ENCODE data around the gene NUDT19.
"Not testable (repeated sequence)": the region's sequence is repeated elsewhere in the genome, so short reads cannot be mapped to it uniquely, and the experiment has no call there.

Gene NUDT19

DNA sequence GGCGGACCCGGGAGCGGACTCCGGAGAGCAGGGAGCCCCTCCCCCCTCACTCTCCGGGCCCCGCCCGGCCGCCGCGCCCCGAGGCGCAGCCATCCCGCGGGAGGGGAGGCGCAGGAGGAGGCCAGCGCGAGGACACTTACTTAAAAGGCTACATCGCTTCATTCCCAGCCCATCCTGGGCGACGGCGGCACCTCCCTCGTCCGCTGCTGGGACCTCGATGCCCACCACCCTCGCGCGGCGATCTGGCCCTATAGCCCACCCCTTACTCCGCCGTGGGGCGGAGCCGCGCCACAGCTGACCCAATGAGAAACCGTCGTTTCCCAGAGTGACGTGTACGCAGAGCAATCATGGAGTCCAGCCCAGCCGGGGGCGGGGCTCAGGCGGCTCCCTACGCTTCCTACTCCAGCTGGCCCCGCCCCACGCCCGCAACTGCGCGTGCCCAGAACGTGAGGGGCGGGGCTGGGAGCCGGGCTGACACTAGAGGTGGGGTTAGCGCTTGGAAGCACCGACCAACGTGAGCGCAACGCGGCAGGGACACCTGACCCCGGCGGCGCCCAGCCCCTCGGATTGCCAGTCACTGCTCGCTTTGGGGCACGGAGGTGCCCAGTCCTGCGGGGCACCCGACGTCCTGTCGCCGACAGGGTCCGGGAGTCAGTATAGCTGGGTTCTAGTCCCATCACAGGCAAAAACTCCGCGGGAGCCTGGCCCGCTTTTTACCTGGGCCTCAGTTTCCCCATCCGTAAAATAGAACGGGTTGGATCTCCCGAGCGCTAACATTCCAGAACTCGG, 16.5 kb upstream of the NUDT19 start, which contains the start of gene ANKRD27:
ANKRD27 (minus strand) TSS at position 250 of the 789 bp plus-strand sequence. CDS start 16,165 bp downstream, outside the sequence.
- DNase-seq (ENCODE audit: low read depth in 2 of 2), result peak; percentile 93 to 96

DNA sequence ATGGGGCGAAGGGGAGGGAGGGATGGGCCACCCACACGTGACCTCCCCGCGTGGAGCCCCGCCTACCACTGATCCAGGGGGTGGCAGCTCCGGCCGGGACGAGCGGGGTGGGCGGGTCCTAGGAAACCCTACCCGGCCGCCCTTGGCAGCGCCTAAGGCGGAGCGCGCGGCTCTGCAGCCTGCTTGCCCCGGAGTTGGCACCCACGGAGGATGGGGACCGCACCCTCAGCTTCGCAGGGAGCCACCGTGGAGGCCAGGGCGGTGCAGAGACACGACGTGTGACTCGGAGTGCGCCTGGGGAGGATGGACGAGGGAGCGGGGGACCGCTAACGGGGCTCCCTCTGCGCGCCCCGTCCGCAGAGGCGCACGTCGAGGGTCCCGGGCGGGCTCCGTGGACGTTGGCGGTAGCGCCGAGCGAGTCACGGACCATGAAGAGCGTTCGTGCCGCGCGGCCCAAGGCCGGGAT, 15.9 kb upstream of the NUDT19 start, which contains the start of gene RGS9BP:
RGS9BP (plus strand) TSS at position 129 of the 466 bp plus-strand sequence. CDS start 416 bp downstream, outside the sequence.
- peak; percentile 21 to 46 for DNase-seq (ENCODE audit: low read depth in 2 of 2)

DNA sequence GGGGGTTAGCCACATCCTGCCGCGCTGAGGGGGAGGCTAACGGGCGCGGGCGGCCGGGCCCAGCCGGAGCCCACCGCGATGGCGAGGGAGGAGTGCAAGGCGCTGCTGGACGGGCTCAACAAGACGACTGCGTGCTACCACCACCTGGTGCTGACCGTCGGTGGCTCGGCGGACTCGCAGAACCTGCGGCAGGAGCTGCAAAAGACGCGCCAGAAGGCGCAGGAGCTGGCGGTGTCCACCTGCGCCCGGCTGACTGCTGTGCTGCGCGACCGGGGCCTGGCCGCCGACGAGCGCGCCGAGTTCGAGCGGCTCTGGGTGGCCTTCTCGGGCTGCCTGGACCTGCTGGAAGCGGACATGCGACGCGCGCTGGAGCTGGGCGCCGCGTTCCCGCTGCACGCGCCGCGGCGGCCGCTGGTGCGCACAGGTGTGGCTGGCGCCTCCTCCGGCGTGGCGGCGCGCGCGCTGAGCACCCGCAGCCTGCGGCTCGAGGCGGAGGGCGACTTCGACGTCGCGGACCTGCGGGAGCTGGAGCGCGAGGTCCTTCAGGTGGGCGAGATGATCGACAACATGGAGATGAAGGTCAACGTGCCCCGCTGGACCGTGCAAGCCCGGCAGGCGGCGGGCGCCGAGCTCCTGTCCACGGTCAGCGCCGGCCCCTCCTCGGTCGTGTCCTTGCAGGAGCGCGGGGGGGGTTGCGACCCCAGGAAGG, 15.3 kb upstream of the NUDT19 start:
- DNase-seq (ENCODE audit: low read depth in 2 of 2), result no peak

DNA sequence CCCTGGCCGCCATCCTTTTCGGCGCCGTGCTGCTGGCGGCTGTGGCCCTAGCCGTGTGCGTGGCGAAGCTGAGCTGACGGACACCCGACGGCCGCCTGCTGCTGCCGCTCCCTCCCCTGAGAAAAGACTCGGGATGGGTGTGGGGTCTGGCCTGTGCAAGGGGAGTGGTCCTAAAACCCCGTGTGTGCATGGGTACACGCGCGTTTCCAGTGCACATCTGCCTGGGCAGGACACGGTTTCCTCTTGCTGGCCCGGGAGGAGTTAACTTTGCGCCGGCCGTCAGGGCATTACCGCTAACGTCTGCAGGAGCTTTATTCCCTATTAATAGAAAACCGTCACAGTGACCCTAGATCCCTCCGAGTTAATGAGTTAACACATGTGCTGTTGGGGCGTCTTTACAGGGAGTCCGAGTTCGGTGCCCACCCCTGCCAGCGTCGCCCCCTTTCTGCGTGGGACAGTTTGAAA, 14.7 kb upstream of the NUDT19 start:
- no peak for DNase-seq (ENCODE audit: low read depth in 2 of 2)

DNA sequence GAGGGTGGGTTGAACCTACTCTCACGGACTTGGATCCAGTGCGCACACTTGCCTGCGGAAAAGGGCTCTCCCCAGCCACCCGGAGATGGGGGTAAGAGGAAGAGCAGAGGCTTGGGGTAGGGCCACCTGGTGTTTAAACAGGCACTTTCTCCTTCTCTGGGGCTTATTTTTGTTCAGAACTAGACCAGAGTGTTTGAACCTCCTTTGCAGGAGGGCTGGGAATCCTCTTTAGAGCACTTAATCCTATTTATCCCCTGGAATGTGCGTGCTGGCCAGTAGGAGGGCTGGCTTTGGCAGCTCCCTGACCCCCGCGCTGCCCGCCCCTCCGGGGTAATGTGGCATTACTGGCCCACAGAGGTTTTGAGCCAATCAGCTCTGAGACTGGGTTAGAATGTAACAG, 14.0 kb upstream of the NUDT19 start:
- no peak for DNase-seq (ENCODE audit: low read depth in 2 of 2)

DNA sequence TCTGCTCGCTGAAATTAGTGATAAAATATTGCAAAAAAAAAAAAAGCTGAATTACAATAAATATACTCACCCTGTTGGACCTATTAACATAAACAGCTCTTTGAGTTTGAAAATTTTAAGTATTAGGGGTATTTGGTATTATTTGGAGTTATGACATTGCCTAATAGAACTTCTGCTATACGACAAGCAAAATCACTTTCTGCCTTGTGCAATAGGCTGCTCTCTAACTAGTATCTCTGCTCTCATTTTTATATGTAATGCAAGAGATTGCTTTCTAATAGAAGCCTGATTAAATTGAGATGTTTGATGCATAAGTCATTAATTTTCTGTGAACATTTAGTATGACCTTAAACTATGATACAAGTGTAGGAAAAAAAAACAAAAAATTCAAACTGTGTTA, 10.6 kb upstream of the NUDT19 start:
- DNase-seq (ENCODE audit: low read depth in 2 of 2), result no peak

DNA sequence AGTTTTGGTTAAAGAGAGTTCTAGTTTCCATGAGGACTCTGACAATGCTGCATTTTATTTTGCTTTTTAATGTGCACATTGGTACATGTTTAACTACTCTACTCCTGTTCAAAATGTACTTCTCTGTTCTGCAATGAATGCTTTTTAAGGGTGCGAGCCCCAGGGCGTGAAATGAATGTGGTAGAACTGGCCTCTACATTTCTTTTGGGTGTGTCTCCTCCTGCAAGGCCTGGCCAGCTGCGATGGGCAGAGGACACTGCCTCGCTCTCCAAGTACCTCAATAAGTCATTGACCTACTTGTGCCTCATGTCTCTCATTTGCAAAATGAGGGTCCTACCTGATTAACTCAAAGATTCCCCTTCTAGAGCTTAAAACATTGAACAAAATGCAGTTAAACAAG, 9.3 kb upstream of the NUDT19 start:
- DNase-seq (ENCODE audit: low read depth in 2 of 2), result no peak

DNA sequence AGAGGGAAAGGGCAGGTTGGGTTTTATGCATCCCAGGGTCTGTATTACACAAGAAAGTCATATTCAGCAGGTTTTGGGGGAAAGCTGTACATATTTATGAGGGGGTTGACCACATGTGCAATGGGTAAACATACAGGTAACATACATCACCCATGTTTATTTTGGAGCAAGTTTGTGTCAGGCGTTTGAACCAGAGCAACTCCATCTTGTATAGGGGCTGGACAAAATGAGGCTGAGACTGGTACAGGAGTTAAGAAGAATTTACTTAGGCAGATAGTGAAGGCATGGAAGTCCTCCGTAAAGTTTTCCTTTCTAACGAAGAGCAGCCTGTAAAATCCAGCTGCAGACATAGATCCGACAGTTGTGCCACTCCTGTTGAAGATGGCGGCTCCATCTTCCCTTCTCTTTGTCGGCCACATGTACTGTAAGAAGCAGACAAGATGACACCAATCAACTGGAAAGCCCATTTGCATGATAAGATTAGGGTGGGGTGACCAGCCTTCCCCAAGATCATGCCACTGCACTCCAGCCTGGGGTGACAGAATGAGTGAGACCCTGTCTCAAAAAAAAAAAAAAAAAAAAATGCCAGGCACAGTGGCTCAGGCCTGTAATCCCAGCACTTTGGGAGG, 4.7 kb upstream of the NUDT19 start:
- DNase-seq (ENCODE audit: low read depth in 2 of 2), result no peak

DNA sequence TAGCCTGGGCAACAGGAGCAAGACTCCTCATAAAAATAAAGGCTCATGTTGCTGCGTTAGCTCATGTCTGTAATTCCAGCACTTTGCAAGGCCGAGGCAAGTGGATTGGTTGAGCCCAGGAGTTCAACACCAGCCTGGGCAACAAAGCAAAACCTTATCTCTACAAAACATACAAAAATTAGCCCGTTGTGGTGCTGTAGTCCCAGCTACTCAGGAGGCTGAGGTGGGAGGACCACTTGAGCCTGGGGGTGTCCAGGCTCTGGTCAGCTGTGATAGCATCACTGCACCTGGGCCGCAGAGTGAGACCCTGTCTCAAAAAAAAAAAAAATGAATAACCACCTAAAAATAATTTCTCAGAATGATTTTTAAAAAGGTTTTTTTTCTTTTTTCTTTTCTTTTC, 3.9 kb upstream of the NUDT19 start:
- DNase-seq (ENCODE audit: low read depth in 2 of 2), result no peak

DNA sequence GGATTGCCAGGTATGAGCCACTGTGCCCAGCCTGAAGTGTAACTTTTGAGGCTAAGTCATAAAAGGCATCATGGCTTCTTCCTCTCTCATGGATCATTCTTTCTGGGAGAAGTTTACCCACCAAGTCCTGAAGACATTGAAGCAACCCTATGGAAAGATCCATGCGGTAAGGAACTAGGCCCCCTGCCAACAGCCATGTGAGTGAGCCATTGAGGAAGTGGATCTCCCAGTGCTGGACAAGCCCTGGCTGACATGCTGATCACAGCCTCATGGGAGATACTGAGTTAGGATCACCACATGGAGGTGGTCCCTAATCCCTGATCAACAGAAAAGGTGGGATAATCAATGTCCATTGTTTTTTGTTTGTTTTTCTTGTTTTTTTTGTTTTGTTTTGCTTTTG, 3.3 kb upstream of the NUDT19 start:
- DNase-seq (ENCODE audit: low read depth in 2 of 2), result no peak

DNA sequence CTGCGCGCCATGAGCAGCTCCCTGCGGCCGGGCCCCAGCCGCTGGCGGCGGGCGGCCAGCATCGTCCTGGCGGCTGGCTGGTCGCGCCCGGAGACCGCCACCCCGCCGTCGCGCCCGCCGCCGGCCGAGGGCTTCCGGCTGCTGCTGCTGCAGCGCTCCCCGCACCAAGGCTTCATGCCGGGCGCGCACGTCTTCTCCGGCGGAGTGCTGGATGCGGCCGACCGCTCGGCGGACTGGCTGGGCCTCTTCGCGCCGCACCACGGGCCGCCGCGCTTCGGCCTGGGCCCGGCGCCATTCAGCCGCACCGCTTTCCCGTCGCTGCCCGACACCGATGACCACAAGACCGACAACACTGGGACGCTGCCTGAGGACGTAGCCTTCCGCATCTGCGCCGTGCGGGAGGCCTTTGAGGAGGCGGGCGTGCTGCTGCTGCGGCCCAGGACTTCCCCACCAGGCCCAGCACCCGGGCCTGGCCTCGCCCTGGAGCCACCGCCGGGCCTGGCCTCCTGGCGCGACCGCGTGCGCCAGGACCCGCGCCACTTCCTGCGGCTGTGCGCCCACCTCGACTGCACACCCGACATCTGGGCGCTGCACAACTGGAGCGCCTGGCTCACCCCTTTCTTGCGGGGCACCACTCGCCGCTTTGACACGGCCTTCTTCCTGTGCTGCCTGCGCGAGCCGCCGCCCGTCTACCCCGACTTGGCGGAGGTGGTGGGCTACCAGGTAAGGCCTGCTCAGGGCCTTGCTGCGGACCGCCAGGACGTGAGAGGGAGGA, 518 bp downstream of the NUDT19 start:
- DNase-seq (ENCODE audit: low read depth in 2 of 2), result peak in 1 of 2 donors; percentile 36

DNA sequence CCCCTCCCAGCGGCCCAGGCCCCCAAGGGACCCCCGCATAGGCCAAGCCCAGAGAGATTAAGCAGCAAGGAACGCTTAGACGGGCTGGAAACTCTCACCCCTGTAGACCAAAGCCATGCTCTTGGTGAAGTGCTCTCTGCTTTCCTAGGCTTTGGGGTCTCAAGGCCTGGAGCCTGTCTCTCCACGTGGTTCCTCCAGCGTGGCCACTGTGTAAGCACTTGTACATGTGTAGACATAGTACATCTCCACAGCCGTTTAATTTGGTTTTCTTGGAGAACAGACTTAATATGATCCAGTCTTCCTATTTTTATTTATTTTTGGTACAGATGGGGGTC, 1.1 kb downstream of the NUDT19 start:
- no peak for DNase-seq (ENCODE audit: low read depth in 2 of 2)

DNA sequence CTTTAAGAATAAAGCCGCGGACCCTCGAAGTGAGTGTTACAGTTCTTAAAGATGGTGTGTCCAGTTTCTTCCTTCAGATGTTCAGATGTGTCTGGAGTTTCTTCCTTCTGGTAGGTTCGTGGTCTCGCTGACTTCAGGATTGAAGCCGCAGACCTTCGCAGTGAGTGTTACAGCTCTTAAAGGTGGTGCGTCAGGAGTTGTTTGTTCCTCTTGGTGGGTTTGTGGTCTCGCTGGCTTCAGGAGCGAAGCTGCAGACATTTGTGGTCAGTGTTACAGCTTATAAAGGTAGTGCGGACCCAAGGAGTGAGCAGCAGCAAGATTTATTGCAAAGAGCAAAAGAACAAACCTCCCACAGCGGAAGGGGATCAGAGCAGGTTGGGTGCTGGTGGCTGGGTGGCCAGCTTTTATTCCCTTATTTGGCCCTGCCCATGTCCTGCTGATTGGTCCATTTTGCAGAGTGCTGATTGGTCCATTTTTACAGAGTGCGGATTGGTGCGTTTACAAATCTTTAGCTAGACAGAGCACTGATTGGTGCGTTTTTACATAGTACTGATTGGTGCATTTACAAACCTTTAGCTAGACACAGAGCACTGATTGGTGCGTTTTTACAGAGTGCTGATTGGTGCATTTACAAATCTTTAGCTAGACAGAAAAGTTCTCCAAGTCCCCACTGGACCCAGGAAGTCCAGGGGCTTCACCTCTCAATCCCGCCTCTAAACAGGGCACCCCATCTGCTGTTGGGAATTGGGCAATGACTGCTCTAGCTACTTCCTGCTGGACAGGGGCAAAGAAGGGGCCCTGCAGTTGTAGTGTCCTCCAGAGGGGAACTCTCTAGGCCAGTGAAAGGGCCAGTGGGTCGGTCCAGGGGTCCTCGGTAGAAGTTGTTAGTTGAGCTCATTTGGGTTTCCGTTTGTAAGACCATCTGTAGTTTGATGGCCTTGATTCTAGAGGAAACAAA, 1.8 kb downstream of the NUDT19 start:
- peak in 1 of 2 donors; percentile 16 for DNase-seq (ENCODE audit: low read depth in 2 of 2)

DNA sequence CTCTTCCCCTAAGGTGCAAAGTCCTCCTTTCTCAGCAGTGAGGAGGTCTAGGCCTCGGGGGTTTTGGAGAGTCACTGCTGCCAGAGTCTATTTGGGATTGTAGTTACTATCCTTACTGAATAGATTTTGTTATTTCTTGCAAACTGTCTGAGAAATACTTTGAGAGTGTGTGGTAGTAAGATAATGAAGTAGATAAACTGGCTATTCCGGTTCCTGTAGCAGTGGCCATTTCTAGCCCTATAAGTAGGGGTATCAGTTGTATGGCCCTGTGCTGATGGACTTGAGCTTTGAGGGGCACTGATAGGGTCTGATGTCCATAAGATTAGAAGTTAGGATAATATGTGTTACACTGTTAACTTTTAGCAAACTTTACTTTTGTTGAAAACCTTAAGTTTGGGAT, 2.7 kb downstream of the NUDT19 start:
- DNase-seq (ENCODE audit: low read depth in 2 of 2), result not testable (repeated sequence)

DNA sequence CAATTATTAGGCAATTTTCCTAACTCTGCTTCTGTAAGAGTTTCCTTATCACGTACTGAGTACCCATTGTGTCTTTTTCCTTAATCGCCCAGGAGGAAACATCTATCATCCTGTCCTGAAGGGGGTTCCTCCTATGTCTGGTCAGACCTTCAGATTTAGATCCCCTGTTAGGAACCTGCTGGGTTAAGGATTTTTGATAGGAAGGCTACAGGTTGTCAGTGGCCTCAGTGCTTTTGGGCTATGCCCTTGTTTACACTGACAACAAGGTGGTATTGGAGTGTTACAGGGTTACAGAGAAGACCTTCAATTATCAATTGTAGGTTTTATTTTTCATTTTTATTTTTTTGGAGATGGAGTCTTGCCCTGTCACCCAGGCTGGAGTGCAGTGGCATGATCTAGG, 3.2 kb downstream of the NUDT19 start:
- not testable (repeated sequence) for DNase-seq (ENCODE audit: low read depth in 2 of 2)

DNA sequence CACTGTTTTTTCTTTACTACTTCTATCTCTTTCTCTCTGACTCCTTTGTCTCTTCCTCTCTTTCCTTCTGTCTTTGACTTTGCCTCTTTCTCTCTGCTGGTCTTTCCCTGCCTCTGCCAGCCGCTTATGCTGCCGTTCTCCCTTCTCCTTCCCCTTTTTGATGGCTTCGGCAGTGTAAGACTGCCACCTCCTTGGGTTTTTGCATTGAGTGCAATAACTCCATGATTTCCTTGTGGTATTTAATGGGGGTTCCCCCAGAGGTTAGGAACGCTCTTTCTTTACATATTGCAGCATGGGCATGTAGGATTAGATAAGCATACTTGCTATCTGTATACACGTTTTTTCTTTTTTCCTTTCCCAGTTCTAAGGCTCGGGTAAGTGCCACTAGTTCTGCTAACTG, 3.9 kb downstream of the NUDT19 start:
- not testable (repeated sequence) for DNase-seq (ENCODE audit: low read depth in 2 of 2)

DNA sequence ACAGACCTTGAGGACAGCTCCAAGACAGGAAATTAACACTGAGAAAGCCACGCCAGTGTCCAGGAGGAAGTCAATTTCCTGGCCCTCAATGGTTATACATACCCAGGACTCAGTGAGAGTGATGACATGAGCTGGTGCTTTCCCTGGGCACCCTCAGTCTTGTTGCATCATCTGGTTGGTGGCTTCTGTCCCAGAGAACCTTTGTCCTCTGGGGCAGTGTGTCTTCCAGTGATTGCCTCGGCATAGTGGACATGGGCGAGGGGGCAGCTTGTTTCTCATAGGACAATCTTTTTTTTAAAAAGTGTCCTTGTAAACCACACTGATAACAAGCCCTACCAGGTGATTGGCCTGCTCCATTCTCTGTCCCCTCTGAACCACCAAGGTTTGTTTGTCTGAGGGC, 5.2 kb downstream of the NUDT19 start:
- not testable (repeated sequence) for DNase-seq (ENCODE audit: low read depth in 2 of 2)

DNA sequence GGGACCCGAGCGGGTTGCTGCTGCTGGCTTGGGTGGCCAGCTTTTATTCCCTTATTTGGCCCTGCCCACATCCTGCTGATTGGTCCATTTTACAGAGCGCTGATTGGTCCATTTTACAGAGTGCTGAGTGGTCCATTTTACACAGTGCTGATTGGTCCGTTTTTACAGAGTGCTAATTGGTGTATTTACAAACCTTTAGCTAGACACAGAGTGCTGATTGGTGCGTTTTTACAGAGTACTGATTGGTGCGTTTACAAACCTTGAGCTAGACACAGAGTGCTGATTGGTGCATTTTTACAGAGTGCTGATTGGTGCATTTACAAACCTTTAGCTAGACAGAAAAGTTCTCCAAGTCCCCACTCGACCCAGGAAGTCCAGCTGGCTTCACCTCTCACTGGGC, 8.5 kb downstream of the NUDT19 start:
- not testable (repeated sequence) for DNase-seq (ENCODE audit: low read depth in 2 of 2)

DNA sequence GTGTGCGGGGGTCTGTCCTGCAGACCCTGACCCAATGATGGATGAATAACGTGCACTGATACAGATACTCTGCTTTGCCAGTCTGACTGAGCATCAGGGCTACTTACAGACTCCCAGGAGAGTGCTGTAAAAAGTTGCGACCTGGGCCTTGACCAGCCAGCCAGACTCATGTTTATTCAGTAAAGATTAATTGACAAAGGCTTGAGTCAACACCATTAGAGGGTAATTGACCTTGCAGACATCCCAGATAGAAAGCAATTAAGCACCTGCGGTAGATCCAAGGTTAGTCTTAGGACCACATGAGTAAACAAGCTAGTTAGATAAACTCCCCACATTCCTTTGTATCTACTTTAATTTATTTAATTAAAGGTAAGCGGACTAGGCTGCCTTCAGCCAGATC, 10.4 kb downstream of the NUDT19 start:
- DNase-seq (ENCODE audit: low read depth in 2 of 2), result no peak

DNA sequence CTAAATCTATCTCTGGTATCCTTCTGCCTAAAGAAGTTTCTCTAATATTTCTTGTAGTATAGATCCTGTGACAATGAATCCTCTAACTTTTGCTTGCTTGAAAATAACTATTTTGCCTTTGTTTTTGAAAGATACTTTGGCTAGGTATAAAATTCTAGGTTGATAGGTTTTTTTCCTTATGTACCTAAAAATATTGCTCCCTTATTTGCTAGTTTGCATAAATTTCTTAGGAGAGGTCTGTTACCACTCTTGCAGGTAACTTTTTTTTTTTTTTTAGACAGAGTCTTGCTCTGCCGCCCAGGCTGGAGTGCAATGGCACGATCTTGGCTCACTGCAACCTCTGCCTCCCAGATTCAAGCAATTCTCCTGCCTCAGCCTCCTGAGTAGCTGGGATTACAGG, 12.4 kb downstream of the NUDT19 start:
- not testable (repeated sequence) for DNase-seq (ENCODE audit: low read depth in 2 of 2)

Measured in stimulated activated CD8-positive, alpha-beta memory T cell treated with anti-CD3 and anti-CD28 coated beads, Interleukin-7, amount 100 ng/mL, for 4 hours (primary cell).